Mesenchymal stem cell (in vitro differentiated cells and primary cell): ENCODE measurements around the gene PJA2.

Experiments used
- DNase-seq: peaks from one replicate; pipeline ENCODE4 v3.0.0-alpha.2; 2013
- H2AFZ ChIP-seq: one replicate; pipeline ENCODE4 v1.6.1; 2013; ENCODE audit warnings: low read depth, mild to moderate bottlenecking, control low read depth, inconsistent platforms, low read length, moderate library complexity
- H2AK5ac ChIP-seq: 2 replicates; pipeline ENCODE4 v1.6.1; 2013; ENCODE audit warnings: low read length, moderate library complexity, mild to moderate bottlenecking, inconsistent platforms; ENCODE audit not compliant: severe bottlenecking
- H2BK120ac ChIP-seq: one replicate; pipeline ENCODE4 v1.6.1; 2013; ENCODE audit warnings: low read depth, mild to moderate bottlenecking, inconsistent platforms, low read length, moderate library complexity
- H2BK12ac ChIP-seq, 2 experiments: one replicate each; pipeline ENCODE4 v1.6.1; 2013; ENCODE audit warnings: inconsistent platforms in 2 of 2, low read length in 2 of 2, mild to moderate bottlenecking in 2 of 2, moderate library complexity in 2 of 2, control low read depth in 1 of 2
- H2BK15ac ChIP-seq: one replicate; pipeline ENCODE4 v1.6.1; 2013; ENCODE audit warnings: mild to moderate bottlenecking, low read depth, inconsistent platforms; ENCODE audit not compliant: poor library complexity, severe bottlenecking
- H2BK5ac ChIP-seq: 2 replicates; pipeline ENCODE4 v1.6.1; 2013; ENCODE audit warnings: low read depth, mild to moderate bottlenecking, low read length, control low read depth, inconsistent platforms; ENCODE audit not compliant: poor library complexity, severe bottlenecking
- H3K14ac ChIP-seq, 2 experiments: one replicate each; pipeline ENCODE4 v1.6.1; 2013; ENCODE audit warnings: inconsistent platforms in 2 of 2, low read length in 2 of 2, control low read depth in 1 of 2, mild to moderate bottlenecking in 1 of 2, moderate library complexity in 1 of 2
- H3K18ac ChIP-seq, 2 experiments: one replicate each; pipeline ENCODE4 v1.6.1; 2013; ENCODE audit warnings: inconsistent platforms in 2 of 2, low read length in 2 of 2, control low read depth in 1 of 2, low read depth in 1 of 2, mild to moderate bottlenecking in 1 of 2
- H3K23ac ChIP-seq, 2 experiments: one replicate each; pipeline ENCODE4 v1.6.1; 2013; ENCODE audit warnings: inconsistent platforms in 2 of 2, low read length in 2 of 2, mild to moderate bottlenecking in 2 of 2, moderate library complexity in 2 of 2, control low read depth in 1 of 2
- H3K27ac ChIP-seq: 2 replicates; pipeline ENCODE4 v1.5.1; 2013; ENCODE audit warnings: mild to moderate bottlenecking, moderate library complexity, low read length, control low read depth, inconsistent platforms; ENCODE audit not compliant: poor library complexity, severe bottlenecking
- H3K27me3 ChIP-seq, 2 experiments: 2 replicates each; pipeline versions ENCODE4 v1.6.1 to v1.7.0; 2013; ENCODE audit warnings: low read length in 2 of 2, mild to moderate bottlenecking in 2 of 2, moderate library complexity in 2 of 2, control low read depth in 1 of 2, inconsistent platforms in 1 of 2; ENCODE audit not compliant: control insufficient read depth in 1 of 2, insufficient read depth in 1 of 2
- H3K36me3 ChIP-seq, 2 experiments: 2 replicates each; pipeline versions ENCODE4 v1.6.1 to v1.7.0; 2013; ENCODE audit warnings: low read length in 2 of 2, control low read depth in 1 of 2, inconsistent platforms in 1 of 2, low read depth in 1 of 2, mild to moderate bottlenecking in 1 of 2; ENCODE audit not compliant: insufficient read depth in 2 of 2, control insufficient read depth in 1 of 2
- H3K4ac ChIP-seq, 2 experiments: one replicate each; pipeline ENCODE4 v1.6.1; 2013; ENCODE audit warnings: inconsistent platforms in 2 of 2, low read length in 2 of 2, mild to moderate bottlenecking in 2 of 2, moderate library complexity in 2 of 2, control low read depth in 1 of 2, low read depth in 1 of 2
- H3K4me1 ChIP-seq: 2 replicates; pipeline ENCODE4 v1.6.1; 2013; ENCODE audit warnings: low read depth, low read length, control low read depth; ENCODE audit not compliant: control insufficient read depth, insufficient read depth
- H3K4me2 ChIP-seq: 2 replicates; pipeline ENCODE4 v1.6.1; 2013; ENCODE audit warnings: low read length, mild to moderate bottlenecking, inconsistent platforms; ENCODE audit not compliant: poor library complexity, severe bottlenecking
- H3K4me3 ChIP-seq, 2 experiments: 2 replicates each; pipeline versions ENCODE4 v1.5.1 to v1.7.0; 2013; ENCODE audit warnings: low read length in 2 of 2, mild to moderate bottlenecking in 2 of 2, control low read depth in 1 of 2, low read depth in 1 of 2; ENCODE audit not compliant: insufficient read depth in 1 of 2
- H3K79me1 ChIP-seq: replicated peaks from 2 replicates; pipeline ENCODE4 v1.6.1; 2013; ENCODE audit warnings: mild to moderate bottlenecking, control low read depth, low read length, inconsistent platforms; ENCODE audit not compliant: poor library complexity, severe bottlenecking
- H3K9ac ChIP-seq: 2 replicates; pipeline ENCODE4 v1.7.0; 2013; ENCODE audit warnings: mild to moderate bottlenecking, low read length, moderate library complexity
- H3K9me3 ChIP-seq: 2 replicates; pipeline ENCODE4 v1.7.0; 2013; ENCODE audit warnings: mild to moderate bottlenecking, low read length; ENCODE audit not compliant: control insufficient read depth
- H4K8ac ChIP-seq: one replicate; pipeline ENCODE4 v1.6.1; 2013; ENCODE audit warnings: inconsistent platforms, mild to moderate bottlenecking, low read length, moderate library complexity
- H4K91ac ChIP-seq: one replicate; pipeline ENCODE4 v1.6.1; 2013; ENCODE audit warnings: mild to moderate bottlenecking, low read length, inconsistent platforms
- WGBS: methylation state at CpG from one replicate; pipeline ENCODE4 v1.1.7; 2013; ENCODE audit warnings: mixed read lengths; 5-methylcytosine and 5-hydroxymethylcytosine counted together

Gene PJA2

GRCh38 chr5:109403469-109403868 lies 6.3 kb downstream of the PJA2 start:
- no peaks in the 10 kb centered on the region for H3K9me3 ChIP-seq
- no peak overlapping the region for H3K14ac ChIP-seq
- H3K23ac ChIP-seq: no peak overlapping the region
- H2BK120ac ChIP-seq: no peak overlapping the region
- no peak overlapping the region for H4K91ac ChIP-seq
- peaks cover 4% of the 10 kb centered on the region for H3K4me1 ChIP-seq
- H3K27me3 ChIP-seq: no peaks in the 10 kb centered on the region
- H2AFZ ChIP-seq: no peak overlapping the region
- no peak overlapping the region for H3K9ac ChIP-seq
- no peaks in the 10 kb centered on the region for H3K79me1 ChIP-seq
- H3K4me2 ChIP-seq: no peak overlapping the region
- H3K27ac ChIP-seq: no peak overlapping the region
- DNase-seq: no peak
- peaks cover 6 to 25% of the 10 kb centered on the region in 2 experiments for H3K36me3 ChIP-seq
- no peak overlapping the region for H2BK5ac ChIP-seq
- no peak overlapping the region for H2BK12ac ChIP-seq
- H3K18ac ChIP-seq: no peak overlapping the region
- H3K4ac ChIP-seq: no peak overlapping the region
- no peak overlapping the region for H2BK15ac ChIP-seq
- H2AK5ac ChIP-seq: no peak overlapping the region
- no peak overlapping the region for H3K4me3 ChIP-seq
- 99% methylated on average over 5 of the region's 5 CpGs for WGBS
- no peak overlapping the region for H4K8ac ChIP-seq

GRCh38 chr5:109399092-109399759 lies 10.5 kb downstream of the PJA2 start:
- Histone ChIP-seq H3K14ac (no peak overlapping the region), H3K4me3 (no peak overlapping the region), H3K4ac (no peak overlapping the region), H3K79me1 (no peaks in the 10 kb centered on the region), H3K4me2 (no peak overlapping the region), H3K9ac (no peak overlapping the region), H2BK5ac (no peak overlapping the region), H3K27ac (no peak overlapping the region), H4K91ac (no peak overlapping the region), H4K8ac (no peak overlapping the region), H3K36me3 (peaks cover 5 to 19% of the 10 kb centered on the region in 2 experiments), H3K23ac (peak overlapping the region in 1 of 2 experiments; percentile 72), H2BK15ac (no peak overlapping the region), H2BK12ac (no peak overlapping the region), H3K9me3 (no peaks in the 10 kb centered on the region), H2AFZ (no peak overlapping the region), H3K27me3 (no peaks in the 10 kb centered on the region), H3K4me1 (peaks cover 4% of the 10 kb centered on the region), H2BK120ac (no peak overlapping the region), H2AK5ac (no peak overlapping the region), H3K18ac (no peak overlapping the region)
- 97% methylated on average over 6 of the region's 6 CpGs for WGBS
- no peak for DNase-seq

- no peak overlapping the region for H2AK5ac ChIP-seq
- no peak overlapping the region for H4K8ac ChIP-seq
- no peak overlapping the region for H3K4me3 ChIP-seq
- no peak overlapping the region for H3K14ac ChIP-seq
- no peaks in the 10 kb centered on the region for H3K79me1 ChIP-seq
- 100% methylated on average over 2 of the region's 2 CpGs for WGBS
- no peak overlapping the region for H2BK15ac ChIP-seq
- no peak overlapping the region for H2BK12ac ChIP-seq
- no peak overlapping the region for H3K4ac ChIP-seq
- no peak overlapping the region for H3K9ac ChIP-seq
- peaks cover 7% of the 10 kb centered on the region for H3K4me1 ChIP-seq
- H3K27ac ChIP-seq: no peak overlapping the region
- no peak overlapping the region for H3K18ac ChIP-seq
- H3K27me3 ChIP-seq: no peaks in the 10 kb centered on the region
- H3K36me3 ChIP-seq: peaks cover 0 to 10% of the 10 kb centered on the region in 2 experiments
- no peak overlapping the region for H2AFZ ChIP-seq
- H3K23ac ChIP-seq: no peak overlapping the region
- no peak overlapping the region for H4K91ac ChIP-seq
- no peaks in the 10 kb centered on the region for H3K9me3 ChIP-seq
- H3K4me2 ChIP-seq: no peak overlapping the region
- H2BK120ac ChIP-seq: no peak overlapping the region
- H2BK5ac ChIP-seq: no peak overlapping the region
- DNase-seq: no peak
Observed at GRCh38 chr5:109396965-109397364, 12.8 kb downstream of the PJA2 start.

- Histone ChIP-seq H3K18ac (no peak overlapping the region), H3K9me3 (no peaks in the 10 kb centered on the region), H2BK12ac (no peak overlapping the region), H3K4ac (no peak overlapping the region), H2BK5ac (no peak overlapping the region), H2BK120ac (no peak overlapping the region), H3K23ac (no peak overlapping the region), H3K4me3 (no peak overlapping the region), H4K91ac (no peak overlapping the region), H3K14ac (no peak overlapping the region), H2AFZ (no peak overlapping the region), H3K27me3 (no peaks in the 10 kb centered on the region), H2BK15ac (no peak overlapping the region), H3K79me1 (no peaks in the 10 kb centered on the region), H3K36me3 (peaks cover 0 to 15% of the 10 kb centered on the region in 2 experiments), H3K4me1 (peaks cover 3% of the 10 kb centered on the region), H3K9ac (no peak overlapping the region), H3K27ac (no peak overlapping the region), H2AK5ac (no peak overlapping the region), H3K4me2 (no peak overlapping the region), H4K8ac (no peak overlapping the region)
- no CpG with 5 or more reads among the region's 3 CpGs for WGBS
- DNase-seq: no peak
Observed at GRCh38 chr5:109394806-109395205, 15.0 kb downstream of the PJA2 start.
